ENCODE measurements around the gene ZKSCAN1.

Gene ZKSCAN1

GRCh38 chr7:100065452-100066186 is 50.2 kb downstream of the ZKSCAN1 start:
- Histone ChIP-seq H3K4me1 (peaks cover 0 to 15% (median 5%) of the 10 kb centered on the region in 10 experiments; a peak in 9 of 20 replicates), H3K27ac (peak overlapping the region in 4 of 11 experiments; percentile 10 to 34 (median 22); a peak in 3 of 22 replicates), H3K36me3 (peaks cover 81 to 100% (median 96%) of the 10 kb centered on the region in 11 experiments), H4K20me1 (peaks cover 0 to 25% (median 7%) of the 10 kb centered on the region in 11 experiments; a peak in 10 of 22 replicates), H3K27me3 (no peaks in the 10 kb centered on the region), H3K9ac (no peak overlapping the region), H3K4me3 (no peak overlapping the region), H3K4me2 (peak overlapping the region in 7 of 11 experiments; percentile 3 to 36 (median 19); a peak in 8 of 22 replicates), H3K9me3 (replicated peaks in 1 of 11) (peaks cover 15 to 22% (median 17%) of the 10 kb centered on the region in 11 experiments)
- peak in 6 of 11 experiments; percentile 6 to 84 (median 53); a peak in 8 of 22 replicates for TF ChIP-seq Cebpa-rat (IDR thresholded peaks at IDR 0.05)

DNA sequence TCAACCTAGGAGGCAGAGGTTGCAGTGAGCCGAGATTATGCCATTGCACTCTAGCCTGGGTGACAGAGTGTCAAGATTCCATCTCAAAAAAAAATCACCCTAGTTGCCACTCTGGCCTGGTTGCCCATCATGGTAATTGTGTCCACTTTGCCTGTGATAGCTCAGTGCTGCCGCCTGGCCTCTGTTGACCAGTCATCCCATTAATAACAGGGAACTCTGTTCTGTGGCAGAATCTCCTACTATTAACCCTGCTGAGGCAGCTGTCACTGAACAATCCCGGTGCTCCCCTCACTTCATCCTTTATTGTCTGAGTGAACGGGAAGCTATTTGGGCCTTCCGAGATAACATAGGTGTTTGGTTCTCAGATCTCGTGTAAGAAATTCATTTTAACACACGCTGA is 51.6 kb downstream of the ZKSCAN1 start:
- H3K4me3 ChIP-seq, result no peak overlapping the region
- no peak overlapping the region for H3K27ac ChIP-seq
- no peak overlapping the region for H3K9ac ChIP-seq
- H3K4me1 ChIP-seq, result peaks cover 0 to 15% (median 5%) of the 10 kb centered on the region in 10 experiments; a peak in 9 of 20 replicates
- no peak for TF ChIP-seq Cebpa-rat (IDR thresholded peaks at IDR 0.05)
- peaks cover 0 to 25% (median 7%) of the 10 kb centered on the region in 11 experiments; a peak in 10 of 22 replicates for H4K20me1 ChIP-seq
- peaks cover 28 to 35% (median 31%) of the 10 kb centered on the region in 11 experiments for H3K9me3 ChIP-seq (replicated peaks in 1 of 11)
- peaks cover 0 to 10% (median 0%) of the 10 kb centered on the region in 11 experiments; a peak in 4 of 22 replicates for H3K27me3 ChIP-seq
- no peak overlapping the region for H3K4me2 ChIP-seq
- H3K36me3 ChIP-seq, result peaks cover 81 to 100% (median 97%) of the 10 kb centered on the region in 11 experiments

GRCh38 chr7:100069991-100070390 is 54.6 kb downstream of the ZKSCAN1 start:
- H3K9me3 ChIP-seq (replicated peaks in 1 of 11), result peaks cover 59 to 65% (median 61%) of the 10 kb centered on the region in 11 experiments
- no peak overlapping the region for H3K4me2 ChIP-seq
- H3K4me1 ChIP-seq, result peaks cover 0 to 15% (median 5%) of the 10 kb centered on the region in 10 experiments; a peak in 9 of 20 replicates
- peaks cover 0 to 17% (median 5%) of the 10 kb centered on the region in 11 experiments; a peak in 7 of 22 replicates for H4K20me1 ChIP-seq
- TF ChIP-seq Cebpa-rat (IDR thresholded peaks at IDR 0.05), result no peak
- peaks cover 0 to 10% (median 0%) of the 10 kb centered on the region in 11 experiments; a peak in 5 of 22 replicates for H3K27me3 ChIP-seq
- peak overlapping the region in 5 of 10 experiments; percentile 39 to 54 (median 43); a peak in 6 of 20 replicates for H3K4me3 ChIP-seq
- H3K36me3 ChIP-seq, result peaks cover 81 to 100% (median 98%) of the 10 kb centered on the region in 11 experiments
- H3K9ac ChIP-seq, result no peak overlapping the region
- H3K27ac ChIP-seq, result no peak overlapping the region

- Histone ChIP-seq H4K20me1 (peaks cover 0 to 13% (median 7%) of the 10 kb centered on the region in 11 experiments; a peak in 7 of 22 replicates), H3K9ac (no peak overlapping the region), H3K4me3 (peak overlapping the region in 9 of 10 experiments; percentile 14 to 54 (median 44); a peak in 17 of 20 replicates), H3K36me3 (peaks cover 82 to 100% (median 98%) of the 10 kb centered on the region in 11 experiments), H3K4me2 (no peak overlapping the region), H3K27me3 (peaks cover 0 to 10% (median 0%) of the 10 kb centered on the region in 11 experiments; a peak in 5 of 22 replicates), H3K9me3 (replicated peaks in 1 of 11) (peaks cover 71 to 77% (median 73%) of the 10 kb centered on the region in 11 experiments), H3K27ac (no peak overlapping the region), H3K4me1 (peaks cover 0 to 6% (median under 1%) of the 10 kb centered on the region in 10 experiments; a peak in 6 of 20 replicates)
- no peak for TF ChIP-seq Cebpa-rat (IDR thresholded peaks at IDR 0.05)
These were observed 55.8 kb downstream of the ZKSCAN1 start for GRCh38 chr7:100071018-100071723.

DNA sequence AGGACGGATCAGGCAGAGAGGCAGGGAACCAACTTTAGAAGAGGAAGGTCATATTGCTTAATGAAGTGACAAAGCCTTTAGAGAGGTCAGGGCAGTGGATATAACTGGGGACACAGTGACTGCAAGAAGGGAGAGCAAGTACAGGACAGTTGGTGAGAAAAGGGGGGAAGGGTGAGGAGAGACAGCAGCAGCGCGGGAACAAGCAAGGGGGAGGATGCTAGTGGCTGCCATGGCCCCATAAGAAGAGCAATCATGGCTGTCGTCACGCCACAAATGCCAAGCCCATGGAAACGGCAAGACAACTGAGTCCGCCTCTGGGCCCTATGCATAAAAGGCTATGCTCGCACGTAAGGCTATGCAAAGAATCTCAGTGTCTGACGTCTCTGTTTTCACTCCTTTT is 57.1 kb downstream of the ZKSCAN1 start:
- Histone ChIP-seq H3K9me3 (replicated peaks in 1 of 11) (peaks cover 83 to 90% (median 86%) of the 10 kb centered on the region in 11 experiments), H3K27ac (no peak overlapping the region), H3K27me3 (peaks cover 0 to 10% (median 0%) of the 10 kb centered on the region in 11 experiments; a peak in 5 of 22 replicates), H3K4me3 (peak overlapping the region; percentile 5 to 54 (median 44); a peak in 16 of 20 replicates), H3K4me2 (no peak overlapping the region), H3K4me1 (no peaks in the 10 kb centered on the region), H4K20me1 (peaks cover 0 to 24% (median 7%) of the 10 kb centered on the region in 11 experiments; a peak in 9 of 22 replicates), H3K36me3 (peaks cover 92 to 100% (median 100%) of the 10 kb centered on the region in 11 experiments), H3K9ac (no peak overlapping the region)
- TF ChIP-seq Cebpa-rat (IDR thresholded peaks at IDR 0.05), result no peak

- Histone ChIP-seq H3K4me2 (no peak overlapping the region), H3K27me3 (peaks cover 0 to 10% (median 0%) of the 10 kb centered on the region in 11 experiments; a peak in 5 of 22 replicates), H4K20me1 (peaks cover 7 to 45% (median 17%) of the 10 kb centered on the region in 11 experiments; a peak in 13 of 22 replicates), H3K9me3 (replicated peaks in 1 of 11) (peaks cover 73 to 93% (median 84%) of the 10 kb centered on the region in 11 experiments), H3K4me3 (0 out of 20 replicates have a peak overlapping the region, but pooled peaks of 7 of the 10 experiments have one; percentile 2 to 45 (median 11)), H3K9ac (no peak overlapping the region), H3K36me3 (peaks cover 99 to 100% (median 100%) of the 10 kb centered on the region in 11 experiments), H3K27ac (no peak overlapping the region), H3K4me1 (peaks cover 6 to 12% (median 10%) of the 10 kb centered on the region in 10 experiments)
- no peak for TF ChIP-seq Cebpa-rat (IDR thresholded peaks at IDR 0.05)
These were observed 59.4 kb downstream of the ZKSCAN1 start for GRCh38 chr7:100074841-100075240.

DNA sequence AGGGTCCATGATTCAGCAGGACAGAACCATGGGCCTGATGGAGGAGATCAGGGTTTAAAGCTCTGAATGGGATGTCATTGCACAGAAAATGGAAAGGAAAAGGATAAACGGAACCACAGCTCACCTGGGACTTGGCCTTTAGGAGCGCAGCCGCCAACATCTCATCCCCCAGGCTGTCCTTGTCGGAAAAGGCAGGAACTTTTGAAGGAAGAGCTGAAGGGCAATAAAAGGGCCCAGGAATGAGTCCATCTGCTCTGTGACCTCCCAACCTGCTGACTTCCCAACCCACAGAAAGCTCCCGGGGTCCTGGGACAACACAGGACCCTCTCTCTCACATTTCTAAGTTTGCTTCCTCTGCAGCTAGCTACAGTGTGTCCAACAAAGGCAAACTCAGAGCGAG is 60.0 kb downstream of the ZKSCAN1 start:
- H3K36me3 ChIP-seq, result peaks cover 93 to 100% (median 99%) of the 10 kb centered on the region in 11 experiments

GRCh38 chr7:100077205-100077604 is 61.8 kb downstream of the ZKSCAN1 start:
- Histone ChIP-seq H3K9ac (no peak overlapping the region), H3K36me3 (peaks cover 75 to 84% (median 81%) of the 10 kb centered on the region in 11 experiments), H3K27ac (no peak overlapping the region), H3K4me1 (peaks cover 17 to 23% (median 20%) of the 10 kb centered on the region in 10 experiments), H3K4me3 (no peak overlapping the region), H3K27me3 (peaks cover 0 to 2% (median 1%) of the 10 kb centered on the region in 11 experiments; a peak in 9 of 22 replicates), H3K4me2 (no peak overlapping the region), H3K9me3 (replicated peaks in 1 of 11) (peaks cover 49 to 70% (median 60%) of the 10 kb centered on the region in 11 experiments), H4K20me1 (peaks cover 7 to 54% (median 23%) of the 10 kb centered on the region in 11 experiments; a peak in 13 of 22 replicates)
- no peak for TF ChIP-seq Cebpa-rat (IDR thresholded peaks at IDR 0.05)

More for the DNA sequence above, 60.0 kb downstream of the ZKSCAN1 start:
- Histone ChIP-seq H3K27ac (no peak overlapping the region), H3K4me3 (peak overlapping the region in 5 of 10 experiments; percentile 2 to 44 (median 16); a peak in 3 of 20 replicates), H3K4me1 (peaks cover 12 to 18% (median 15%) of the 10 kb centered on the region in 10 experiments), H3K9me3 (replicated peaks in 1 of 11) (peaks cover 67 to 88% (median 78%) of the 10 kb centered on the region in 11 experiments), H4K20me1 (peaks cover 7 to 50% (median 22%) of the 10 kb centered on the region in 11 experiments; a peak in 13 of 22 replicates), H3K27me3 (peaks cover 0 to 10% (median 0%) of the 10 kb centered on the region in 11 experiments; a peak in 5 of 22 replicates), H3K9ac (no peak overlapping the region), H3K4me2 (no peak overlapping the region)
- no peak for TF ChIP-seq Cebpa-rat (IDR thresholded peaks at IDR 0.05)

Data from BLaER1 treated with 17β-estradiol and CSF1 and Interleukin-3, amounts not matched to agents 10 nM and 100 nM (cell line).